Natural killer cell (primary cell): ENCODE data around the gene APOA1. TPM values are rescaled to one million over a fixed set of nuclear protein-coding genes. Genes with fewer than 3 reads are reported as not detected.
A peak's percentile ranks its signal among the peaks of the same experiment; 100 is the strongest.

Experiments used
- ATAC-seq, 3 donors: fragments of 150-1000 bp in 2 of 3; fragments of 200-7000 bp in 1 of 3; cut with Tn5 transposase; 1 replicate in 1 of 3; 2 replicates in 2 of 3; pipeline ENCODE4 v1.10.0; 2021; ENCODE audit warnings: mild to moderate bottlenecking in 2 of 3, moderate library complexity in 2 of 3
- DNase-seq, 2 donors: peaks; one replicate each; pipeline versions ENCODE4 v3.0.0 to v3.0.0-alpha.2; 2013 to 2021; ENCODE audit warnings: mixed read lengths in 1 of 2
- H3K27ac ChIP-seq: one replicate; pipeline ENCODE4 v1.5.1; 2013; ENCODE audit warnings: mild to moderate bottlenecking, low read length
- H3K27me3 ChIP-seq: one replicate; pipeline ENCODE4 v1.6.1; 2013; ENCODE audit warnings: low read length; ENCODE audit not compliant: control insufficient read depth, insufficient read depth
- H3K36me3 ChIP-seq: one replicate; pipeline ENCODE4 v1.6.1; 2013; ENCODE audit warnings: low read length; ENCODE audit not compliant: control insufficient read depth, insufficient read depth
- H3K4me1 ChIP-seq: one replicate; pipeline ENCODE4 v1.6.1; 2013; ENCODE audit warnings: low read length; ENCODE audit not compliant: control insufficient read depth, insufficient read depth
- H3K4me3 ChIP-seq: one replicate; pipeline ENCODE4 v1.5.1; 2013; ENCODE audit warnings: low read length
- H3K9me3 ChIP-seq: one replicate; pipeline ENCODE4 v1.6.1; 2013; ENCODE audit warnings: low read length; ENCODE audit not compliant: control insufficient read depth, insufficient read depth
- H3K27ac Mint-ChIP-seq, 2 donors: one replicate each; pipeline ENCODE4 v1.8.0; 2022; ENCODE audit warnings: mild to moderate bottlenecking in 2 of 2, mixed read lengths in 2 of 2, moderate library complexity in 1 of 2
- H3K27me3 Mint-ChIP-seq, 2 donors: one replicate each; pipeline ENCODE4 v1.8.0; 2022; ENCODE audit warnings: low read depth in 2 of 2, mixed read lengths in 2 of 2
- H3K36me3 Mint-ChIP-seq: one replicate; pipeline ENCODE4 v1.8.0; 2022; ENCODE audit warnings: mixed read lengths
- H3K4me1 Mint-ChIP-seq, 2 donors: one replicate each; pipeline ENCODE4 v1.8.0; 2022; ENCODE audit warnings: mixed read lengths in 2 of 2
- H3K4me3 Mint-ChIP-seq: one replicate; pipeline ENCODE4 v1.8.0; 2022; ENCODE audit warnings: mild to moderate bottlenecking, moderate library complexity, mixed read lengths
- H3K9me3 Mint-ChIP-seq, 2 donors: one replicate each; pipeline ENCODE4 v1.8.0; 2022; ENCODE audit warnings: mixed read lengths in 2 of 2
- CTCF ChIP-seq: fragments of 200-600 bp; IDR thresholded peaks from one replicate; pipeline ENCODE4 v1.8.0; 2022; ENCODE audit warnings: antibody characterized with exemption
- WGBS: methylation state at CpG from one replicate; pipeline ENCODE4 v1.1.7; 2013; ENCODE audit warnings: missing lambda C conversion rate; ENCODE audit not compliant: insufficient coverage; 5-methylcytosine and 5-hydroxymethylcytosine counted together
- intact Hi-C: fragments of 100-400 bp; cut with micrococcal nuclease; formaldehyde crosslinking; loops from one replicate; pipeline ENCODE4 v1.14.2; 2022
- total RNA-seq, 4 donors: library from RNA; stranded (reverse); fragments of 120-200 nt in 1 of 4; gene quantifications; one replicate each; pipeline versions ENCODE4 v1.2.3 to v1.2.4, GENCODE V29; 2013 to 2022

Gene APOA1
- total RNA-seq, 3 donors from 2014 or later (not counting 1 experiment from before 2014, with no cell fraction given), result 0.54 to 0.87 TPM; not detected in 1

GRCh38 chr11:116849486-116849885 lies 12.1 kb upstream of the APOA1 start:
- Histone ChIP-seq H3K27ac (no peak overlapping the region), H3K4me3 (no peak overlapping the region), H3K9me3 (no peaks in the 10 kb centered on the region), H3K27me3 (no peaks in the 10 kb centered on the region), H3K36me3 (peaks cover 42% of the 10 kb centered on the region), H3K4me1 (peaks cover 41% of the 10 kb centered on the region)
- 55% methylated on average over 6 of the region's 6 CpGs for WGBS
- Mint-ChIP-seq H3K27me3 (no peaks in the 10 kb centered on the region), H3K4me3 (no peak overlapping the region), H3K9me3 (no peaks in the 10 kb centered on the region), H3K36me3 (peaks cover 20% of the 10 kb centered on the region), H3K4me1 (peaks cover 47 to 48% of the 10 kb centered on the region in 2 donors), H3K27ac (peak overlapping the region in 1 of 2 donors; percentile 93)
- no peak for TF ChIP-seq CTCF
- ATAC-seq (no peak), DNase-seq (no peak)
- intact Hi-C loops, result no loop called here

- no peak for TF ChIP-seq CTCF
- no peaks in the 10 kb centered on the region for H3K27me3 Mint-ChIP-seq
- H3K4me1 Mint-ChIP-seq, result peaks cover 43 to 44% of the 10 kb centered on the region in 2 donors
- no peak overlapping the region for H3K27ac Mint-ChIP-seq
- H3K36me3 Mint-ChIP-seq, result peaks cover 20% of the 10 kb centered on the region
- H3K4me3 ChIP-seq, result no peak overlapping the region
- peaks cover 36% of the 10 kb centered on the region for H3K4me1 ChIP-seq
- DNase-seq, result no peak
- H3K9me3 ChIP-seq, result no peaks in the 10 kb centered on the region
- H3K9me3 Mint-ChIP-seq, result no peaks in the 10 kb centered on the region
- H3K4me3 Mint-ChIP-seq, result no peak overlapping the region
- H3K27ac ChIP-seq, result no peak overlapping the region
- intact Hi-C loops, result no loop called here
- no peaks in the 10 kb centered on the region for H3K27me3 ChIP-seq
- no peak for ATAC-seq
- H3K36me3 ChIP-seq, result peaks cover 44% of the 10 kb centered on the region
- WGBS, result 96% methylated on average over 12 of the region's 12 CpGs
Observed at GRCh38 chr11:116849060-116849459, 11.6 kb upstream of the APOA1 start.

- Mint-ChIP-seq H3K27ac (no peak overlapping the region), H3K9me3 (no peaks in the 10 kb centered on the region), H3K27me3 (no peaks in the 10 kb centered on the region), H3K4me3 (no peak overlapping the region), H3K4me1 (peaks cover 28 to 30% of the 10 kb centered on the region in 2 donors), H3K36me3 (peaks cover 20% of the 10 kb centered on the region)
- no peak for DNase-seq
- no peaks in the 10 kb centered on the region for H3K27me3 ChIP-seq
- peaks cover 56% of the 10 kb centered on the region for H3K36me3 ChIP-seq
- H3K9me3 ChIP-seq, result no peaks in the 10 kb centered on the region
- peaks cover 22% of the 10 kb centered on the region for H3K4me1 ChIP-seq
- no peak overlapping the region for H3K4me3 ChIP-seq
- 100% methylated on average over 3 of the region's 4 CpGs for WGBS
- TF ChIP-seq CTCF, result no peak
- intact Hi-C loops, result no loop called here
- no peak for ATAC-seq
- no peak overlapping the region for H3K27ac ChIP-seq
Observed at GRCh38 chr11:116847612-116848011, 10.2 kb upstream of the APOA1 start.

- H3K4me3 ChIP-seq, result no peak overlapping the region
- peaks cover 2 to 4% of the 10 kb centered on the region in 2 donors for H3K4me1 Mint-ChIP-seq
- no peak for ATAC-seq
- H3K36me3 ChIP-seq, result peaks cover 56% of the 10 kb centered on the region
- H3K36me3 Mint-ChIP-seq, result peaks cover 20% of the 10 kb centered on the region
- H3K27me3 Mint-ChIP-seq, result no peaks in the 10 kb centered on the region
- 98% methylated on average over 3 of the region's 4 CpGs for WGBS
- intact Hi-C loops, result no loop called here
- no peak for DNase-seq
- H3K9me3 ChIP-seq, result no peaks in the 10 kb centered on the region
- no peaks in the 10 kb centered on the region for H3K27me3 ChIP-seq
- H3K9me3 Mint-ChIP-seq, result no peaks in the 10 kb centered on the region
- no peak overlapping the region for H3K27ac ChIP-seq
- H3K27ac Mint-ChIP-seq, result no peak overlapping the region
- no peak for TF ChIP-seq CTCF
- no peaks in the 10 kb centered on the region for H3K4me1 ChIP-seq
- H3K4me3 Mint-ChIP-seq, result no peak overlapping the region
Observed at GRCh38 chr11:116844722-116845121, 7.3 kb upstream of the APOA1 start.
